HUES48 (cell line): ENCODE data around the gene FMN2.

ENCODE experiments used
- H3K27ac ChIP-seq: one replicate; pipeline ENCODE4 v1.7.0; 2013; ENCODE audit warnings: low read depth, low read length, inconsistent platforms
- H3K27me3 ChIP-seq: 2 replicates; pipeline ENCODE4 v1.6.1; 2013; ENCODE audit warnings: mild to moderate bottlenecking, low read length; ENCODE audit not compliant: control insufficient read depth, insufficient read depth
- H3K36me3 ChIP-seq: 2 replicates; pipeline ENCODE4 v1.6.1; 2013; ENCODE audit warnings: low read length; ENCODE audit not compliant: control insufficient read depth, insufficient read depth
- H3K4me1 ChIP-seq: 2 replicates; pipeline ENCODE4 v1.6.1; 2013; ENCODE audit warnings: mild to moderate bottlenecking, low read length; ENCODE audit not compliant: control insufficient read depth, insufficient read depth
- H3K4me3 ChIP-seq: 2 replicates; pipeline ENCODE4 v1.5.1; 2013; ENCODE audit warnings: mild to moderate bottlenecking, low read depth, low read length
- H3K9ac ChIP-seq: 2 replicates; pipeline ENCODE4 v1.6.1; 2013; ENCODE audit warnings: mild to moderate bottlenecking, low read depth, low read length, moderate library complexity
- H3K9me3 ChIP-seq: 2 replicates; pipeline ENCODE4 v1.6.1; 2013; ENCODE audit warnings: low read length; ENCODE audit not compliant: control insufficient read depth, insufficient read depth

FMN2 gene

GRCh38 chr1:240098534-240098933, 6.9 kb downstream of the FMN2 start:
- Histone ChIP-seq H3K4me3 (no peak overlapping the region), H3K36me3 (no peaks in the 10 kb centered on the region), H3K4me1 (peaks cover 19% of the 10 kb centered on the region), H3K27ac (no peak overlapping the region), H3K9me3 (no peaks in the 10 kb centered on the region), H3K9ac (no peak overlapping the region), H3K27me3 (peaks cover 10% of the 10 kb centered on the region)

GRCh38 chr1:240099329-240099728, 7.6 kb downstream of the FMN2 start:
- peaks cover 2% of the 10 kb centered on the region for H3K27me3 ChIP-seq
- no peaks in the 10 kb centered on the region for H3K36me3 ChIP-seq
- no peak overlapping the region for H3K9ac ChIP-seq
- no peak overlapping the region for H3K27ac ChIP-seq
- no peak overlapping the region for H3K4me3 ChIP-seq
- H3K4me1 ChIP-seq = peaks cover 19% of the 10 kb centered on the region
- H3K9me3 ChIP-seq = no peaks in the 10 kb centered on the region

GRCh38 chr1:240099748-240100147, 8.1 kb downstream of the FMN2 start:
- Histone ChIP-seq H3K4me3 (no peak overlapping the region), H3K36me3 (no peaks in the 10 kb centered on the region), H3K9ac (no peak overlapping the region), H3K9me3 (no peaks in the 10 kb centered on the region), H3K27me3 (no peaks in the 10 kb centered on the region), H3K27ac (no peak overlapping the region), H3K4me1 (peaks cover 19% of the 10 kb centered on the region)

DNA sequence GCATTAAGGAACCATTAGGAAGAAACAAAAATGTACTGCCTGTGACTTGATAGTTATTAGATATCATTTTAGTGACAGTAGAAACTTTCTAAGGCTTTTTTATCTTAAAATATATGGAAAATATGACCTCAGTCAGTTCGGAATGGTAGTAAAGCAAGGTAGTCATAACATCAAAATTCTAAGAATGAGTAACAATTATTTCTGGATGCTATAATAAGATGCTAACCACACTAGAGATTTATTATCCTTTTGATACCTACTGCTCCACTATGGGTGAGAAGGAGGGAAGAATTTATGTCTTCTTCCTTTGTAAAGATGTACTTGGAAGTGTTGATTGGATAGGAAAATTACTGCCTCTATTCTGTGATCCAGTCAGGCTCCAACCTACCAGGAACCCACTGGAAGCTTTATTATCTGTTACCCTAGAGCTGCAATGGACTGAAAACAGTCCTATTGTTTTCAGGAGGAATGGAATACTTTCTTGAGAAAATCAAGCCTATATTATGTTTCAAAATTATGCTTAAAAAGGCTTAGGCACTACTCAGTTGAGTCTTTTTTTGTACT, 8.8 kb downstream of the FMN2 start:
- no peaks in the 10 kb centered on the region for H3K9me3 ChIP-seq
- no peak overlapping the region for H3K27ac ChIP-seq
- H3K4me3 ChIP-seq = no peak overlapping the region
- peaks cover 19% of the 10 kb centered on the region for H3K4me1 ChIP-seq
- H3K27me3 ChIP-seq = no peaks in the 10 kb centered on the region
- no peak overlapping the region for H3K9ac ChIP-seq
- H3K36me3 ChIP-seq = no peaks in the 10 kb centered on the region

DNA sequence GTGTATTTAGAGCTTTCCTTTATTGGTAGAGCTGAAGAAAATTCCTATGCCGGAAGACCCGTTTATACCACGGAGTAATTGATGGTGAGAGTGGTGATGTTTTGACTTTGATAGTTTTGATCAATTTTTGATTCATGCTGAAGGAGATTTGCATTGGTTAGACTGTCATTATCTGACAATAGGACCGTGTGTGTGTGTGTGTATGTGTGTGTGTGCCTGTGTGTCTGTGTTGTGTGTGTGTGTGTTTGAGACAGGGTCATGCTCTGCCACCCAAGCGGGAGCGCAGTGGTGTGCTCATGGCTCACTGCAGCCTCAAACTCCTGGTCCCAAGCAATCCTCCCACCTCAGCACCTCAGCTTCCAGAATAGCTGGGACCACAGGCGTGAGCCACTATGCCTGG, 9.6 kb downstream of the FMN2 start:
- Histone ChIP-seq H3K9ac (no peak overlapping the region), H3K4me1 (peaks cover 19% of the 10 kb centered on the region), H3K36me3 (no peaks in the 10 kb centered on the region), H3K27me3 (no peaks in the 10 kb centered on the region), H3K9me3 (no peaks in the 10 kb centered on the region), H3K4me3 (no peak overlapping the region), H3K27ac (no peak overlapping the region)

DNA sequence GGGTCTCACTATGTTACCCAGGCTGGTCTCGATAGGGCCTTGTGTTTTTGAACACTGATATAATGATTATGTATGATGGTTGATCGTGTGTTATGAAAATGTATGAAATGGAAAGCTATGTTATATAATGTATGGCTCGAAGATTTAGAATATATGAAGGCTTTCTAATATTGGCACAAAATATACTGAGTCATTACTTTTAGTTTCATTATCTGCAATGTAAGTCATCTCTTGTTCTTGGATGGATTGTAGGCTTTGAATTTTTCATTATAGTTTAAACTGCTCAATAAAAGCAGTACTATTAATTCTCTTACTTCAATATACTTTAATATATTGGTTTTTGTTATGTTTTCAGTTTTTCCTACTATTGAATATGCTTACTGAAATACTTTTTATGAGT, 10.1 kb downstream of the FMN2 start:
- Histone ChIP-seq H3K4me1 (peaks cover 19% of the 10 kb centered on the region), H3K9me3 (no peaks in the 10 kb centered on the region), H3K4me3 (no peak overlapping the region), H3K27ac (no peak overlapping the region), H3K27me3 (no peaks in the 10 kb centered on the region), H3K9ac (no peak overlapping the region), H3K36me3 (no peaks in the 10 kb centered on the region)

- H3K27me3 ChIP-seq = no peaks in the 10 kb centered on the region
- peaks cover 15% of the 10 kb centered on the region for H3K4me1 ChIP-seq
- no peak overlapping the region for H3K4me3 ChIP-seq
- H3K9me3 ChIP-seq = no peaks in the 10 kb centered on the region
- H3K27ac ChIP-seq = no peak overlapping the region
- no peaks in the 10 kb centered on the region for H3K36me3 ChIP-seq
- H3K9ac ChIP-seq = no peak overlapping the region
Measured at GRCh38 chr1:240104672-240105071, 13.0 kb downstream of the FMN2 start.

GRCh38 chr1:240107058-240107684, 15.5 kb downstream of the FMN2 start:
- Histone ChIP-seq H3K9me3 (no peaks in the 10 kb centered on the region), H3K4me1 (no peaks in the 10 kb centered on the region), H3K4me3 (no peak overlapping the region), H3K27ac (no peak overlapping the region), H3K27me3 (no peaks in the 10 kb centered on the region), H3K36me3 (no peaks in the 10 kb centered on the region), H3K9ac (no peak overlapping the region)

- Histone ChIP-seq H3K9ac (no peak overlapping the region), H3K36me3 (no peaks in the 10 kb centered on the region), H3K27ac (no peak overlapping the region), H3K4me3 (no peak overlapping the region), H3K9me3 (no peaks in the 10 kb centered on the region), H3K27me3 (no peaks in the 10 kb centered on the region), H3K4me1 (no peaks in the 10 kb centered on the region)
Measured at GRCh38 chr1:240109130-240109529, 17.4 kb downstream of the FMN2 start.

DNA sequence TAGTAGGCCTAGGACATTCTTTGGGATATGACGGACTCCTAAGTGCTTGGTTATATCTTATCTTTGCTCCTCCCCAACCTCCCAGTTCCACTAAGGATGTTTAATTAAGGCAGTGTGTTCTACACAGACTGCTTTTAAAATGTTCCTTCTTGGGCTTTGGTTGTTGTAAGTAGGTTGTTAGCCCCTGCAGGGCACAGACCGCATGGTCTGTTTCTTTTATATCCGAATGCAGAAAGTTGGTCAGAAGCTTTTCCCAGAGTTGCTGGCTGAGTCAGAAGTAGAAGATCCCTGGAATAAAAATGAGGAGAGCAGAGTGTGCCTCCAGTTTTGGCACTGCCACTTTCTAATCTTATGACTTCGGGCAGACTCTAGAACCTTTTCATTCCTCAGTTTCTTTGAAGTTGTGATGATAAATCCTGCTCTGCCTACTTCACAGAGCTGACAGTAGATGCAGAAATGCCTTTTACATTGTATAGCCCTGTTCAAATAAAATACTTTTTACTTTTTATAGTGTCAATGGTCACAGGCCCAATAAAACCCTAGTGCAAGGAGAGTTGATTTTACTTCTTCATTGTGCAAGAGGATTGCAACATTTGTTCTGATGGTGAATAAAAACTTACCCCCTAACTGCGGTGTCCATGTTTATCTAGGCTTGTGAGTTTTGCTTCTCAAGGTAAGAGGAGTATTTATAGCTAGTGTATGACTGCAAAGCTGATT, 18.4 kb downstream of the FMN2 start:
- Histone ChIP-seq H3K4me1 (no peaks in the 10 kb centered on the region), H3K9me3 (no peaks in the 10 kb centered on the region), H3K9ac (no peak overlapping the region), H3K4me3 (no peak overlapping the region), H3K27ac (no peak overlapping the region), H3K36me3 (no peaks in the 10 kb centered on the region), H3K27me3 (no peaks in the 10 kb centered on the region)

DNA sequence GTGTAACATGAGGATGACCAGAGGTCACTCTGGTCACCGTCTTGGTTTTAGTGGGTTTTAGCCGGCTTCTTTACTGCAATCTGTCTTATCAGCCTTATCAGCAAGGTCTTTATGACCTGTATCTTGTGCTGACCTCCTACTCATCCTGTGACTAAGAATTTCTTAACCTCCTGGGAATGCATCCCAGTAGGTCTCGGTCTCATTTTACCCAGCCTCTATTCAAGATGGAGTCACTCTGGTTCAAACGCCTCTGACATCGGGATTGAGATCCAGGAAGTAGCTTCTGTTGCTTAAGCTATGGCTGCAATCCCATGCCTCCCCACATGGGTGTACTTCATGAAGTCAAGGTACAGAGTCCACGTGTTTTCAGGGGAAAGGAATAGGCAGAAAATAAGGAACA, 19.9 kb downstream of the FMN2 start:
- no peaks in the 10 kb centered on the region for H3K36me3 ChIP-seq
- no peak overlapping the region for H3K9ac ChIP-seq
- H3K9me3 ChIP-seq = no peaks in the 10 kb centered on the region
- H3K4me3 ChIP-seq = no peak overlapping the region
- no peak overlapping the region for H3K27ac ChIP-seq
- H3K4me1 ChIP-seq = peaks cover 12% of the 10 kb centered on the region
- no peaks in the 10 kb centered on the region for H3K27me3 ChIP-seq
